Keratinocyte (primary cell): Measurements from ENCODE around the gene DSTN. TPM values are rescaled to one million over a fixed set of nuclear protein-coding genes. Genes with fewer than 3 reads are reported as not detected.

Source experiments
- DNase-seq: peaks from one replicate; pipeline ENCODE4 v3.0.0-alpha.2; 2011; ENCODE audit warnings: low read depth, missing footprints, low spot score
- FAIRE-seq: peaks from 2 replicates; lab custom pipeline; 2011; peaks lifted over from hg19 to GRCh38; lab: Jason Lieb, UNC
- H2AFZ ChIP-seq: 2 replicates; pipeline ENCODE4 v1.6.0; 2012; ENCODE audit warnings: low read length, control low read depth, inconsistent platforms; ENCODE audit not compliant: control insufficient read depth
- H3K27ac ChIP-seq: 2 replicates; pipeline ENCODE4 v1.5.1; 2011; ENCODE audit warnings: low read length; ENCODE audit not compliant: control insufficient read depth, insufficient read depth
- H3K27me3 ChIP-seq: 3 replicates; pipeline ENCODE4 v1.6.0; 2011; ENCODE audit warnings: low read length; ENCODE audit not compliant: control insufficient read depth, insufficient read depth; ENCODE audit errors: extremely low read depth
- H3K36me3 ChIP-seq, 2 experiments: 2 replicates in 1 of 2; 3 replicates in 1 of 2; pipeline ENCODE4 v1.5.1; 2011; ENCODE audit warnings: low read length in 2 of 2, mild to moderate bottlenecking in 1 of 2; ENCODE audit not compliant: control insufficient read depth in 2 of 2, insufficient read depth in 2 of 2; ENCODE audit errors: extremely low read depth in 1 of 2
- H3K4me1 ChIP-seq: 3 replicates; pipeline ENCODE4 v1.5.1; 2011; ENCODE audit warnings: low read length; ENCODE audit not compliant: control insufficient read depth, insufficient read depth; ENCODE audit errors: extremely low read depth
- H3K4me2 ChIP-seq: 3 replicates; pipeline ENCODE4 v1.6.0; 2011; ENCODE audit warnings: low read depth, low read length; ENCODE audit not compliant: control insufficient read depth, insufficient read depth; ENCODE audit errors: extremely low read depth
- H3K4me3 ChIP-seq, 3 experiments: fragments of 200-600 bp in 1 of 3; sonication (generic) in 1 of 3; 2 replicates in 2 of 3; 3 replicates in 1 of 3; pipeline ENCODE4 v1.5.1; 2011 to 2016; ENCODE audit warnings: low read length in 3 of 3, mild to moderate bottlenecking in 3 of 3, control low read depth in 2 of 3, inconsistent platforms in 1 of 3, low read depth in 1 of 3, mixed read lengths in 1 of 3, mixed run types in 1 of 3, moderate library complexity in 1 of 3; ENCODE audit not compliant: control insufficient read depth in 2 of 3, insufficient read depth in 2 of 3; ENCODE audit errors: extremely low read depth in 1 of 3
- H3K79me2 ChIP-seq: 2 replicates; pipeline ENCODE4 v1.6.0; 2012; ENCODE audit warnings: low read length; ENCODE audit not compliant: control insufficient read depth, insufficient read depth
- H3K9ac ChIP-seq: 3 replicates; pipeline ENCODE4 v1.6.0; 2011; ENCODE audit warnings: low read length; ENCODE audit not compliant: control insufficient read depth, insufficient read depth; ENCODE audit errors: extremely low read depth
- H3K9me1 ChIP-seq: 3 replicates; pipeline ENCODE4 v1.6.0; 2011; ENCODE audit warnings: low read length; ENCODE audit not compliant: control insufficient read depth, insufficient read depth; ENCODE audit errors: extremely low read depth
- H3K9me3 ChIP-seq: 2 replicates; pipeline ENCODE4 v1.5.1; 2012; ENCODE audit warnings: low read depth, low read length; ENCODE audit not compliant: control insufficient read depth
- H4K20me1 ChIP-seq: 3 replicates; pipeline ENCODE4 v1.6.0; 2011; ENCODE audit warnings: low read length; ENCODE audit not compliant: control insufficient read depth, insufficient read depth; ENCODE audit errors: extremely low read depth
- CTCF ChIP-seq, 3 experiments: IDR thresholded peaks in 1 of 3; conservative IDR thresholded peaks in 1 of 3; optimal IDR thresholded peaks in 1 of 3; 2 replicates in 2 of 3; 3 replicates in 1 of 3; pipeline versions ENCODE3 to v1.5.1; 2011; ENCODE audit warnings: low read length in 3 of 3, mild to moderate bottlenecking in 3 of 3, moderate library complexity in 2 of 3, control low read depth in 1 of 3, inconsistent platforms in 1 of 3; ENCODE audit not compliant: insufficient read depth in 2 of 3; ENCODE audit errors: extremely low read depth in 1 of 3
- EZH2 ChIP-seq: IDR thresholded peaks from one replicate; pipeline ENCODE4 v1.6.1; 2012; ENCODE audit warnings: inconsistent platforms, mild to moderate bottlenecking, low read length, moderate library complexity
- dilution Hi-C: fragments of 300-500 bp; cut with MboI; formaldehyde crosslinking; loops from one replicate; pipeline ENCODE4 v1.7.0; 2020; ENCODE audit warnings: low sequenced_read_pairs; ENCODE audit not compliant: extremely low pct_ligation_motif_present
- polyA plus RNA-seq, 5 experiments: library from polyadenylated mRNA; depleted of rRNA in 3 of 5; stranded (reverse) in 3 of 5; stranded (forward) in 1 of 5; unstranded in 1 of 5; fragments of >200 nt; gene quantifications; 1 replicate in 1 of 5; 2 replicates in 3 of 5; 3 replicates in 1 of 5; pipeline versions ENCODE4 v1.2.1 to v1.2.3, GENCODE V29; 2011 to 2012; ENCODE audit warnings: missing spikeins in 2 of 5, low read depth in 1 of 5, low replicate concordance in 1 of 5

DSTN gene
- polyA plus RNA-seq, 1 donor (not counting 4 experiments of a cell fraction or from before 2014, with no cell fraction given), result 288 TPM

- Histone ChIP-seq H3K9me1 (peaks cover 2% of the 10 kb centered on the region), H3K4me3 (no peak overlapping the region), H3K9me3 (no peaks in the 10 kb centered on the region), H2AFZ (no peak overlapping the region), H3K79me2 (peaks cover 66% of the 10 kb centered on the region), H3K36me3 (peaks cover 5 to 22% of the 10 kb centered on the region in 2 experiments), H3K9ac (no peak overlapping the region), H3K4me1 (no peaks in the 10 kb centered on the region), H3K27ac (no peak overlapping the region), H3K27me3 (no peaks in the 10 kb centered on the region), H3K4me2 (no peak overlapping the region), H4K20me1 (peaks cover 3% of the 10 kb centered on the region)
- TF ChIP-seq CTCF (optimal IDR thresholded peaks at IDR 0.05 in 1 of 3, IDR thresholded peaks at IDR 0.05 in 1 of 3, conservative IDR thresholded peaks at IDR 0.05 in 1 of 3; ENCODE audit: extremely low read depth in 1 of 3, insufficient read depth in 2 of 3, low read length in 3 of 3) (no peak), EZH2 (no peak)
- DNase-seq (no peak), FAIRE-seq (no peak)
- dilution Hi-C loops, result no loop called here
Measured at GRCh38 chr20:17648315-17648646, 78.4 kb downstream of the DSTN start.

- no peak overlapping the region for H3K4me2 ChIP-seq
- no peak for FAIRE-seq
- H3K36me3 ChIP-seq, result peaks cover 5 to 19% of the 10 kb centered on the region in 2 experiments
Measured at GRCh38 chr20:17648791-17649730, 79.2 kb downstream of the DSTN start.

More at GRCh38 chr20:17648791-17649730, 79.2 kb downstream of the DSTN start:
- H2AFZ ChIP-seq, result no peak overlapping the region
- TF ChIP-seq EZH2 (no peak), CTCF (optimal IDR thresholded peaks at IDR 0.05 in 1 of 3, IDR thresholded peaks at IDR 0.05 in 1 of 3, conservative IDR thresholded peaks at IDR 0.05 in 1 of 3; ENCODE audit: extremely low read depth in 1 of 3, insufficient read depth in 2 of 3, low read length in 3 of 3) (peak; percentile 18 to 62 (median 49))
- H3K9ac ChIP-seq, result no peak overlapping the region
- peaks cover 63% of the 10 kb centered on the region for H3K79me2 ChIP-seq
- H3K27me3 ChIP-seq, result no peaks in the 10 kb centered on the region
- no peak overlapping the region for H3K27ac ChIP-seq
- DNase-seq, result no peak
- no peaks in the 10 kb centered on the region for H3K9me3 ChIP-seq
- H3K4me1 ChIP-seq, result no peaks in the 10 kb centered on the region
- H3K4me3 ChIP-seq, result no peak overlapping the region
- no peaks in the 10 kb centered on the region for H3K9me1 ChIP-seq
- H4K20me1 ChIP-seq, result peaks cover 1% of the 10 kb centered on the region
- dilution Hi-C loops, result no loop called here
